Myocyte (in vitro differentiated cells): ENCODE results near the gene CDH26. TPM values are rescaled to one million over a fixed set of nuclear protein-coding genes. Genes with fewer than 3 reads are reported as not detected.
A peak's percentile ranks its signal among the peaks of the same experiment; 100 is the strongest.

ENCODE experiments used
- DNase-seq: peaks from one replicate; pipeline ENCODE4 v3.0.0-alpha.2; 2012; ENCODE audit warnings: low read depth
- polyA plus RNA-seq: library from polyadenylated mRNA; unstranded; fragments of >200 nt; gene quantifications from one replicate; pipeline ENCODE4 v1.2.1, GENCODE V29; 2012; ENCODE audit warnings: missing spikeins
- total RNA-seq: library from RNA; depleted of rRNA; stranded (reverse); fragments of >200 nt; gene quantifications from 2 replicates; pipeline ENCODE4 v1.2.3, GENCODE V29; 2014

Gene CDH26
- total RNA-seq, result 0.10 and 0.19 TPM in 2 replicates
- polyA plus RNA-seq, result 0.33 TPM

DNA sequence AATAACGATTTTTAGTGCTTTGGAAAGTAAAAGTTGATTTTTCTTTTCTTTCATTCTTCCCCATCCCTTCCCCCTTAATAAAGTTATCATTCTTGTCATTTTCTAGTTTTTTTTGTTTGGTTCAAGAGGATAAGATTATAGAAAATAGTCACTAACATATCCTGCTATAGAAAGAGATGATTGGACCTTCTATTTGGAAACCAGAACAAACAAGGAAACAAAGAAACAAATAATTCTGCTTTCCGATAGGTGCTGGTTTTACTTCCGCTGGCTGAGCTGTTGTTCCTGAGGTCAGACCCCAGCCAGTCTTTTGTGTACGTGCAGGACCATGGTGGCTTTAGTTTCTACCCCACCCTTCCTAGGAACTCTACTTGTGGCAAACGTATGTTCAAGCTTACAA lies at the start of gene CDH26:
TSS of gene CDH26 (plus strand) at position 301 of the 400 bp plus-strand sequence. CDS start 304 bp downstream, outside the sequence.
- no peak for DNase-seq

DNA sequence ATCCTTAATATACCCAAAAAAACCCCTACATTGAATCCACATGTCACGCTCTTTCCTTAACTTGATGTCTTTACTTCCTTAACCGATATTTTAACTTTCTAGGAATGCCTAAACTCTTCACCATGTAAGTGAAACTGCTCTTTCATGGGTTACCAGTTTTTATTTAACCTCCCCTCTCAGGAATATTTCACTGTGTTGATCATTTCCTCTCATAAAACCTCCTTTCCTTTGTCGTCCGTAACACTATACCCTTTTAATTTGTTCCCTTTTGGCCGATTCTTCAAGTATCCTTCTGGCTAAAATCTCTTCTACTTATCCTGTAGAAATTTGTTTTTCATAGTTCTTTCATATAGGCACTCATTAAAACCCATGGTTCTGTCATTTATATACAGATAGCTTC lies 49.4 kb upstream of the CDH26 start:
- no peak for DNase-seq

DNA sequence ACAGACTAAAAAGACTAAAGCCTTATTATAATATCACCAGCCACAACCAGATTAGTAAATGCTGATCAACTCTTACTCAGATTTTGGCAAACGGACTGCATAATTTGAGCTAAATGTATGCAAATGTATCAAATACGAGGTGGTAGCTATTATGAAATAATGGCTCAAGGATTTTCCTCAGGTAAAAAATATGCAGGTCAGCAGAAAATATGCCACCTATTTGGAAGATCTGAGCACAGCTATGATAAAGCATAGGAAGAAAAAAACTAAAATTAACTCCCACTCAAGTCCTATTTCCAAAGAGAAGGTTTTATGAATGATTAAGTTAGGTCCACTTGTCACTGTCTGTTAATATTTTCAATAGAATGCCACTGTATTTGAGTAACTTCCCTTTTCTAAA lies 47.2 kb upstream of the CDH26 start:
- no peak for DNase-seq

DNA sequence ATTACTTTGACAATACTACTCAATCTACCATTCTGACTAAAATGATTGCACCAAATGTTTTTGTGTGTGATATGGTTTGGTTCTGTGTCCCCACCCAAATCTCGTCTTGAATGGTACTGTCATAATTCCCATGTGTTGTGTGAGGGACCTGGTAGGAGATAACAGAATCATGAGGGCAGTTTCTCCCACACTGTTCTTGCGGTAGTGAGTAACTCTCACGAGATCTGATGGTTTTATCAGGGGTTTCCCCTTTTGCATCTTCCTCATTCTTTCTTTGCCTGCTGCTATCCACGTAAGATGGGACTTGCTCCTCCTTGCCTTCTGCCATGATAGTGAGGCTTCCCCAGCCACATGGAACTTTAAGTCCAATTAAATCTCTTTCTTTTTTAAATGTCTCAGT lies 45.6 kb upstream of the CDH26 start:
- peak; percentile 20 for DNase-seq

DNA sequence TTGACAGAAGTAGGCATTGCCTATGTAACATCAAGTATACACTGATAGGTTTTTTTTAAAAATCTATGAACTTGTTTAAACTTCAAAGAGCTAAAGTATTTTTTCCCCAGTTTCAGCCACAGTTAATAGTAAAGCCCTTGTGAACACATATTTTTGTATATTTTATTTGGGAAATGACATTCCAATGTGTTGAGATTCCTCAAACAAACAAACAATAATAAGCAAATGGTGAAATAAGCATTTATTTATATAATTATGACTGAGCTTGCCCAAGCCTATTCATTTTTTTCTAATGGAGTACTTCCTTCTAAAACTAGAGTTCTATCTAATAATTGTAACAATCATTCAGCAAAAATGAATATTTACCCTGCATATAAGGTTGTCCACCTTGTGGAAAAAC lies 37.3 kb upstream of the CDH26 start:
- DNase-seq, result no peak

DNA sequence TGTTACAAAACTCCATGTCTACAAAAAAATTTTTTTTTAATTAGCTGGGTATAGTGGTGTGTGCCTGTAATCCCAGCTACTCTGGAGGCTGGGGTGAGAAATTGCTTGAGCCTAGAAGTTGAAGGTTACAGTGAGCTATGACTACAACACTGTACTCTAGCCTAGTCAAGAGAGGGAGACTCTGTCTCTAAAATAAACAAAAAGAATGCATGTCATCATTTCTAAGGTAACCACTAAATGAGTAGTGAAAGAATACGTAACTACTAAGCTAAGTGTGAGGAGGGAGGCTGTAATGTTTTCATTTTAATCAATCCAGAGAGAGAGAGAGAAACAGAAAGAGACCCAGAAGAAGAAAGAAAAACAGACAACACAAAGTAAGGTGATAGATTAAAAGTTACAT lies 34.7 kb upstream of the CDH26 start:
- no peak for DNase-seq

DNA sequence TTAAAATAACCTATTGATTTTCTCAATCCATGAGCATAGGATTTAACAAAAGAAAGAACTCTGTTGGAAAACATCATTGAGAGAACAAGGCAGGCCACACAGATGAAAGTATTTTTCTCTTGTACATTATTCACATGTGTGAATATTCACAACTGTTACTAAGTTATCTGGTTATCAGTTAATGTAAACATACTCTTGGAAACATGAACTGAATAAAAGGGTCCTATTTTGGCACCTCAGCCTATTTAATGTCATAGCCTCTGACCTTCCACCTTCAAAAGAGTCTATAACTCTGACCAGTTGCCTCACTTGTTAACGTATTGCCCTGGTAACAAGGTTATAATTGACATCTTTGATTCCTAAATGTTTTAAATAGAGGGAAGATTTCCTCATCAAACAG lies 32.9 kb upstream of the CDH26 start:
- no peak for DNase-seq

DNA sequence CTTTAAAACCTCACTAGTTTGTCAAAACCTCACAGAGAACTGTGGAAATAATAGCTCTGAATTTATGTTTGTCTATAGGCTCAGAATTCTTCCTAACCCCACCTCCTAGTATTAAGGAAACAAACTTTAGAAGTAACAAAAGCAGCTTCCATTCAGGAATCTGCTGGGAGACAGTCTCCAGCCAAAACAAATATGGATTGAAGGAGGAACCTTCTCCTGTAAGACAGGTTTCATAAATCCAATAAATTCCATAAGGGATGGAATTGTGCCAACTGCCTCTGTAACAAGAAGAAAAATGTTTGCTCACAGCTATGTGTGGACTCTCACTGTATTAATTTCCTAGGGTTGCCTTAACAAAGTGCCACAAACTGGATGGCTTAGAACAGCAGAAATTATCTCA lies 32.3 kb upstream of the CDH26 start:
- DNase-seq, result no peak

DNA sequence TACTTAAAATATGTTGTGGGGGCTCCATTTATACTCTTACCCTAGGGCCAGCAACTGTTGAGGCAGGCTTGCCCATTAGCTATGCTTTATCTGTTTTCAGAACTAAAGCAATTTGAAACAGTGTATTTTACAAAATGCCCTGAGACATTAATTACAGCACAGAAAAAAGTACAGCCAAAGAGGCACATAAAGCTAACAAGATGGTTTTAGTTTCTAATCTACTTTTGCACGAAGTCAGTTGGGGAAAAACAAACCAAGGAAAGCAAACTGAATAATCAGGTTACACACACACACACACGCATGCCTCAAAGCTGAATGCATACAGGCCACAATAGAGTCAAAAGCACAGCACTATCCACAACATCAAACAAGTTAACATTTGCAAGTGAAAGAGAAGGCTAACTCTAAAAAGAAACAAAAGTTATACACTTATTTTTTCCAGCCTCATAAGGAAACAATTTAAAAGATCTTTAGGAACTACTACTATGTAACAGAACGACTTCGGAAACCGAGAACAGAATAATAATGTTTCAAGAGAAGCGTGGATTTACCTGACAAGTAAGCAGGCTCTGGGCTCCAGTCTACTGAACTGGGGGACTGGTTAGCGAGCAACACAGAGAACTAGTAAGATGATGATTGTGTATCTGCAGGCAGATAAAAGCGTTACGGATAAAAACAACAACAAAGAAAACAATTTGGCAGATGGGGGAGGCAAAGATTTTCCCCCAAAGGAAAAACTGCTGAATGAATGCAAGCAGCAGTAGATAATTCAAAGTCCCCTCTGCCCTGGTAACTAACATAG lies 26.5 kb upstream of the CDH26 start:
- DNase-seq, result no peak

DNA sequence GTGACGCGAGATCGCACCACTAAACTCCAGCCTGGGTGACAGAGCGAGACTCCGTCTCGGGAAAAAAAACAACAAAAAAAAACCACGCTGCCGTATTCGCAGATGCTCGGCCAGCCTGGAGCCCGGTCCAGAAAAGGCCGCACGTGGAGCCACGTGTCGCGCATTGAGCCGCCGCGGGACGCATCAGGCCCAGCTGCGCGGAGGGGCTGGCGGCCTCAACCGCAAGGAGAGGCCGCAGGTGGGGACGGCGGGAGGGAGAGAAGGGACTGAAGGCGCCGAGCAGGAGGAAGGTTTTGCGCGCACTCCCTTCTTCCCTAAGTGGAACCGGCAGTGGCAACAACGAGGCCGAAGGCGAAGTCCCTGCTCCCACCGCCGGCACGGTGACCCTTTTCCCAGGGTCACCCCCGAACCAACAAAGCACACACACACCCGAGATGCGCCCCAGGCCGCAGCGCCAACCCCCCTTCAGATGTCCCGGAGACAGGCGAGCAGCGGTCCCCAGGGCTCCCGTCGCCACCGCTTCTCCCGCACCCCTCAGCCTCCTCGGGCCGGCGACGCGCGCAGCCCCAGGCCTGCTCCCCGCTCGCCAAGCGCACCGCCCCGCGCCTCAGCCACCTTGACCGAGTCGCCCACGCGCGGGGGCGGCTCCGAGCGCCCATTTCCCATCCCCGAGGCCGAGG lies 25.5 kb upstream of the CDH26 start:
- no peak for DNase-seq

DNA sequence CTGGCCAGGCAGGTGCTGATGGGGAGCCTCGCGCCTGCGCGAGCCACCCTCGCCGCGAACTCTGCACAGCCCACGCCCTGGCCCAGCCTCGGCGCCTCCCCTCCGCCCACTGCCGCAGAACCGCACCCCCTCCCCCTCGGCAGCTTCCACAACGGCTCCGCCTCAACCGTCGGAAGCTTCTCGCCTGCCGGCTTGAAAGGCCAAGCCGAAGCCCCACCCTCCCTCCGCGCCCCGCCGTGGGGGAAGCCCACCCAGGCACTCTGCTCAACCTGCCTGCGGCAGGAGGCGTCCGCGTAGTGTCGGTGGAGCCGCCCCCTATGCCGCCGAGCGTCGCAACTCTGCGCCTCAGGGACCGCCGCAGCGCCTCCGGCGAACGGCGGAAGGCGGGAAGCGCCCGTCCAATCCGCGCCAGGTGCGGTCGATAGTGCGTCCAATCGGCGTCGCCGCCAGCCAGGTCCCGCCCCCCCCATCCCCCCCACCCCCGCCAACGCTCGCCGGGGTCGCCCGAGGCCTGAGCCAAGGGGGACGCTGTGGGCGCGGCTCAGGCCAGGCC lies 24.9 kb upstream of the CDH26 start, which contains the start of gene SYCP2:
TSS of gene SYCP2 (minus strand) at position 342 of the 553 bp plus-strand sequence. CDS start 11,224 bp downstream, outside the sequence.
- DNase-seq, result no peak

DNA sequence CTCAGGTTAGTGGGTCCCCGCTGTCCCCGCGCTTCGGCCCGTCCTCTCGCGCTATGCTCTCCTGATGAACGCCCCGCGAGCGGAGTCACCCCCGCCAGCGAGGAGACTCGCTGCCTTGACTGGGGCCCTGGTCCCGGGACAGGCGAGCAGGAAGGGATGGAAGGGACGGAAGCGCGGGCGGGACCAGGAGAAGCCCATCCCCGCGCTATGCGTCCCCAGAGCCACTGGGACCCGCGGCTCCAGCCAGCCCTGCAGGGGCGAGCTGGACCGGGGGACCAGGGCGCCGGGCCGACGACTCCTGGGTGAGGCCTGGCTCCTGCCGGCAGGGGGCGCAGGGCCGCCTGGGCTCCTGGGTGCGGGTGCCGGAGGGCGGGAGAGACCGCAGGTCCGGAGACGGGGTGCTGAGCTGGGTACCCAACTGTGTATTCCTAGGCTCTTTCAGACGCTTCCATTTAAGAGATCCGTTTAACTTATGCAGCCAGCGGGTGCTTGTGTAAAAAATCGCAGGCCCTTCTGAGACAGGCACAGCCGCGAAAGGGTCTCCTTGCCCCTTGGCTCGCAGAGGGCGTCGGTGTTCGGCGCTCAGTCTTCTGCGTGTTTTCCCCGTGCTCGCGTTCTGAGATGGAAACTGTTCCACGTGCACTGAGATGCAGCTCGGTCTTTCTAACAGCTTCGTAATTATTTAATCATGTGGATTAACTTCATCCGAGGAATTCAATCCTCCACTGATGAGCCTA lies 24.2 kb upstream of the CDH26 start:
- peak; percentile 44 for DNase-seq

DNA sequence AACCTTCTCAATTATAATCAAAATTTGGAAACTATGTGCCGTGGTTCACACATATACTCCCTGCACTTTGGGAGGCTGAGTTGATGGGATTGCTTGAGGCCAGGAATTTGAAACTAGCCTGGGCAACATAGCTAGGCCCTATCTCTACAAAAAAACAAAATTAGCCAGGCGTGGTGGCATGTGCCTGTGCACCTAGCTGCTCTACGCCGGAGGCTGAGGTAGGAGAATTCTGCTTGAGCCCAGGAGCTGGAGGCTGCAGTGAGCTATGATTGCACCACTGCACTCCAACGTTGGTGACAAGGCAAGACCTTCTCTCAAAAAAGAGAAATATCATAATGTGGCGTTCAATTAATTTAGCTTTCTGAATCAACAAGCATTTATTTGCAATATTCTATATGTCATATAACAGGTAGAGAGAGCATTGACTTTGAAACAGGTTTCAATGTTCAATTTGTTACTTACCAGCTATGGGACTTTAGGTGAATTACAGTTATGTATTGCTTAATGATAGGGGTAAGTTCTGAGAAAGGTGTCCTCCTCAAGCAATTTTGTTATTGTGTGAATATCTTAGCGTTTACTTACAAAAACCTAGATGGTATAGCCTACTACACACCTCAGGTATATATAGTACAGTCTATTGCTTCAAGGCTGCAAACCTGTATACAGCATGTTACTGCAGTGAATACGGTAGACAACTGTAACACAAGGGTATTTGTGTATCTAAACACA lies 22.6 kb upstream of the CDH26 start:
- DNase-seq, result no peak

DNA sequence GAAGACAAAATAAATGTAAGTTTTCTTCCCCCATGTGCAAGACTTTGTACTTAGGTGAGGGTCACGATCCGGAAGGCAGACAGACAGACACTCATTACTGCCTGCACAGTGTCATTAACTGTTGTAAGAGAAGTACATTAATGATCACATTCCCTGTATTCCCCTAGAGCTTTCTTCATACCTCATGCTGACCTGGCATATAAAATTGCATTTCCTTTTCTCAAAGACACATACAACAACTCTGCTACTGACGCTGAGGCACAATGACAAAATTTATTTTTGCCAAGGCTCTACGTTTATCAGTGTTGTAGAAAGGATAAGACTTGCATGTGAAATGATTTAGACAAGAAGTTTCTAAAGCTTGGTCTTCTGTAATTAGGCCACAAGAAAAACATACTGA lies 21.8 kb upstream of the CDH26 start:
- DNase-seq, result no peak

DNA sequence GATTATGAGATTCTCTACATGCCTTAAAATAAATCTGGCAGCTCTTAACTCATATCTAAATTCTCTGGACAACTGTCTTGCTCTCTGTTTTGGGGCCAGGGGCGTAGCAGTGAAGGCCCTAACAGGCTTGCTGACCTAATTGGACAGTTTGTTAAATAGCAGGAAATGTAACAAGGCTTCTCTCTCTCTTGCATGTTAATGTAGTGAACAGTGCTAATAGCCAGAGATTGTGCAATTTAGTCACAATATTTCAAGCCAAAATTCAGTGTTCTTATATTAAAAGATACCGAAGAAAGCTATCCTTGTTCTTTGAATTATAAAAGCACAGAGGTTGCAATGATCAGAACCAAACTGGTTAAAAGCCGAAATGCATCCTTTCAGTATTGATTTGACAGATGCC lies 21.1 kb upstream of the CDH26 start:
- no peak for DNase-seq

DNA sequence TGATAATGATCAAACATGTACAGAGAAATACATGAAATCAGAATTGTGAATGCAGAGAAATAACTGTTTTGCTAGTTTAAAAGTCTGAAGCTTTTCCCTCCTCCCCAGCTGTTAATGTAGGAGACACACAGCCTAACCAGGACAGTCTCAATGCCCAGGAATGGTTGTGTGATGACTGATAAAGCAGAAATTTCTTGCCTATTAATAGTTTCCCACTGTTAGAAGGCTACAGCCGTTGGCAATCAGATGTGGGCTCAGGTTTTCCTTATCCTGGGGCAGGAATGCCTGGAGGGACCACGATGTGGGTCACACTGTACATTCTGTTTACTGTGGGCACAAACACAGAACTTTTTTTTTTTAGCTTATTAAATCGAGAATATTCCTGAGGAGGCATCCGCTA lies 20.0 kb upstream of the CDH26 start:
- peak; percentile 74 for DNase-seq

DNA sequence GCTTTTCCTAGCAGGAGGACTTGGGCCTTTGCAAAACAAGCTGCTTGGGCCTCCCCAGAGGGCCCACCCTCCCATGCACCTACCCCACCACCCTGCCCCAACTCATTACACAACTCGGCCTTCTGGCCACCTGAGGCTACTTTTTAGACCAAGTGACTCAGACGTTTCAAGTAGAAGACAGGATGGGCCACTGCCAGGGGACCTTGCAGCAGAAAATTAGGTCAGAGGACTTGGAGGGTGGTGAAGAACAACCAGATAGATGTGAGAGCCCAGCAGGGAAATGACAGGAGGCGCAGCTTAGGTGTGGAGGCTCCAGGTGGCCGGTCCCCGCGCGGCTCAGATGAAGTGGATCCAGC lies 19.5 kb upstream of the CDH26 start:
- DNase-seq, result peak; percentile 26

DNA sequence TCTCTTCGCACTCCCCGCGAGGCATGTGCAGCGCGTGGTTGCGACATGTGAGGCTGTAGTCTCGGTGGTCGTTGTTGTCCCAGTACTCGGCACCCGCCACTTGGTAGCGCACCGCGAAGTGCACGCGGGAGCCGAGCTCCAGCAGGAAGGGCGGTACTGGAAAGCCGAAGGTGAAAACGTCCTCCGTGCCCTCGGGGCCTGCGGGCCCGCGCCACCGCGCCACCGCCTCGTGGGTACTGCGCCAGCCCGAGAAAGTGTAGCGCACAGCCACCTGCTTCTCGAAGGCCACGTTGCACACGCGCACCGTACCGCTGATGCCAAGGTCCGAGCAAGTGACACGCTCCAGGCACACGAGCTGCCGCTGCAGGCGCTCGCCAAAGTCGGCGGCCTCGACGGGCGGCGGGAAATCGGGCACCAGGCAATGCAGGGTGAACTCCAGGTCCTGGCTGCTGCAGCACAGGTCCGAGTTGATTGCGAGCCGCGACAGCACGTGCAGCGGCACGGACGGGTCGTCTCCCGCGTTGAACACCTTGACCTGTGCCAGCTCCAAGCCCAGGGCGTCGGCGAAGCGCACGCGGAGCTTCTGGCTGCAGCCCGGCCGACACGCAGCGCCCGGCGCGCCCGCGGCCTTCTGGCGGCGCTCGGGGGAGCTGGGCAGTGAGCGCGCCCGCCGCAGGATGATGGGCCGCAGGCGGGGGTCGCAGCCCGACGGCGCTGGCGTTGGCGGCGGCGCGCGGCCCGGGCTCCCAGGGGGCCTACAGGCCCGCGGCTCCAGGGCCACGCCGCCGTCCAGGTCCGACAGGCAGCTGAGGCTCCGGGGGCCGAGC lies 19.0 kb upstream of the CDH26 start:
- no peak for DNase-seq

DNA sequence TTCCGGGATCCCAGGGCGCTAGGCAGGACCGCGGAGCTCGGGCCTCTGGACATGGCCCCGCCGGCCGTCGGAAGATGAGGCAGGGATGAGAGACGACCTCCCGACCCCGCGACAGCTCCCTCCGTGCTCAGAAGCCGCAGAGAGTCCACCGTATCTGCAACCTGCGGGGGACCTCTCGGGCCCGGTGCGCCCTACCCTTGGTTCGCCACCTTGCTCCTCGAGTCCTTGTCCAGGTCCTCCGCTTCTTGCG lies 18.4 kb upstream of the CDH26 start:
- DNase-seq, result no peak

DNA sequence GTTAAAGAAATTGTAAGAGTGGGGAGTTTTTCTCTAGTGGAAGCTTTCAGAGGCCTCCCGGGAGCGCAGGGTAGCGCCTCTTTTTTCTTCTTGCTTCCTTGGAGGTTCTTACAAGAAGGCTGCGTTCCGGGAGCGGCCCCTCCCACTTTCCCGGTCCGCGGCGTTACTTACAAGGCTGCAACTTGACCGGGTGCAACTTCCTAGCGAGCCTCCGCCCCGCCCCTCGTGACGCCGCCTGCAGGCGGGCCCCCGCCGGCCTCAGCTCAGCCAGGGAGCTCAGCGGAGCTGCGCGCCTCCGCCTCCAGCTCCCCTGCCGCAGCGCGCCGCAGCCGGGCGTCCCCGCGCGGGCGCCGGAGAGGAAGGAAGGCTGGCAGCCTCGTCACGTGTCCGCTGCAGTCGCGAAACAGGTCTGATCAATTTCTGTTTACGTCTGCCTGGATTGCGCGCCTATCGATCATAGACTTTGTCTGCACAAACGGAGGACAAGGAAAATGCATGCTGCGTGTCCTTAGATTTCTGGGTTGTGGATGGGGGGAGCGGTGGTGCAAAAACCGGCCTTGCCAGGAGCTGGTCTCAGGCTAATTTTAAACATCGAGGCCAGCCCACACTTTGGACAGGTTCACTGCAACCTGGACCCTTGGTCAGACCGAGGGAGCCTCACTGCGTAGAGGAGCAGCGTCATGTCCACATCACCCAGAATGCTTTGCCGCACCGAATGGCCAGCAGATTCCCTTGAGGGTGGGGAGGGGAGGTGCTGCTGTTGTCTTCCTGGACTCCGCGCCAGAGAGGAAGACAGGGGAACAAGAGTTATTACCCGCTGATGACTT lies 17.9 kb upstream of the CDH26 start, which contains the start of the genes FAM217B and PPP1R3D:
TSS of gene FAM217B (plus strand) at position 261 of the 827 bp plus-strand sequence. CDS start 3,555 bp downstream, outside the sequence.
TSS of gene PPP1R3D (minus strand) at position 177 of the 827 bp plus-strand sequence. CDS start 374 bp downstream, outside the sequence.
- DNase-seq, result peak; percentile 96
